DND-41 (cell line): ENCODE measurements around the gene AGAP1.

Experiments
- EZH2 ChIP-seq: IDR thresholded peaks from 3 replicates; pipeline ENCODE4 v1.6.1; 2012; ENCODE audit warnings: borderline replicate concordance, low read depth, mild to moderate bottlenecking, moderate library complexity, low read length, inconsistent platforms; ENCODE audit not compliant: severe bottlenecking
- TF ChIP-seq, protein P1 (sequence below): IDR thresholded peaks from 2 replicates; pipeline ENCODE4 v1.5.1; 2012; ENCODE audit warnings: borderline replicate concordance, low read length, moderate library complexity, mild to moderate bottlenecking; ENCODE audit not compliant: poor library complexity, severe bottlenecking; ENCODE audit errors: extremely low read depth

DNA sequence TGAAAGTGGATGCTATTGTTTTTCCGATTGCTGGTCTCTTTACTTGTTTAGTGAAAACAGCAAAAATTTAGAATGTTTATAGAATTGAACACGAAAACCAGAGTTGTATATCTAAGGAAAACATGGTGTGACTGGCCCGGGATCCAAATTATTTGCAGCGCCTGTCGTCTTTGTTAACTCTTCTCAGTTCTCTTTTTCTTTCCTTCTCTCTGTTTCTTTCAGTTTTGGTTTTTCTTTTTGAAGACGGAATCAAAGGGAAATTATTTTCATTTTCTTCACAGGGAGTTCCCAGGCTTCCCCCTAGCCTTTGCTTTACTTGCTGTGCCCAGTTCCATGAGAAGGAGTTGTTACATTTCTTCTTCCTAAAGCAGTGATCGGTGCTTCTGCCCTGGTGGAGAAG, 76.0 kb downstream of the AGAP1 start:
- TF ChIP-seq, protein P1, sequence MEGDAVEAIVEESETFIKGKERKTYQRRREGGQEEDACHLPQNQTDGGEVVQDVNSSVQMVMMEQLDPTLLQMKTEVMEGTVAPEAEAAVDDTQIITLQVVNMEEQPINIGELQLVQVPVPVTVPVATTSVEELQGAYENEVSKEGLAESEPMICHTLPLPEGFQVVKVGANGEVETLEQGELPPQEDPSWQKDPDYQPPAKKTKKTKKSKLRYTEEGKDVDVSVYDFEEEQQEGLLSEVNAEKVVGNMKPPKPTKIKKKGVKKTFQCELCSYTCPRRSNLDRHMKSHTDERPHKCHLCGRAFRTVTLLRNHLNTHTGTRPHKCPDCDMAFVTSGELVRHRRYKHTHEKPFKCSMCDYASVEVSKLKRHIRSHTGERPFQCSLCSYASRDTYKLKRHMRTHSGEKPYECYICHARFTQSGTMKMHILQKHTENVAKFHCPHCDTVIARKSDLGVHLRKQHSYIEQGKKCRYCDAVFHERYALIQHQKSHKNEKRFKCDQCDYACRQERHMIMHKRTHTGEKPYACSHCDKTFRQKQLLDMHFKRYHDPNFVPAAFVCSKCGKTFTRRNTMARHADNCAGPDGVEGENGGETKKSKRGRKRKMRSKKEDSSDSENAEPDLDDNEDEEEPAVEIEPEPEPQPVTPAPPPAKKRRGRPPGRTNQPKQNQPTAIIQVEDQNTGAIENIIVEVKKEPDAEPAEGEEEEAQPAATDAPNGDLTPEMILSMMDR = no peak
- TF ChIP-seq EZH2 = no peak
